Neural progenitor cell (in vitro differentiated cells): Measurements from ENCODE around the gene RANGAP1.
"Not testable (repeated sequence)": the region's sequence is repeated elsewhere in the genome, so short reads cannot be mapped to it uniquely, and the experiment has no call there.

ENCODE experiments used
- EZH2 ChIP-seq: fragments of 200-600 bp; sonication (generic); IDR thresholded peaks from 2 replicates; pipeline ENCODE4 v1.6.1; 2017; ENCODE audit warnings: antibody characterized with exemption, mild to moderate bottlenecking, moderate library complexity
- TF ChIP-seq, protein P1 (sequence below): fragments of 200-600 bp; sonication (generic); IDR thresholded peaks from 2 replicates; pipeline ENCODE4 v1.5.1; 2017; ENCODE audit warnings: antibody characterized with exemption, mild to moderate bottlenecking

GRCh38 chr22:41294816-41295215 lies 8.8 kb upstream of the RANGAP1 start:
- TF ChIP-seq, protein P1, sequence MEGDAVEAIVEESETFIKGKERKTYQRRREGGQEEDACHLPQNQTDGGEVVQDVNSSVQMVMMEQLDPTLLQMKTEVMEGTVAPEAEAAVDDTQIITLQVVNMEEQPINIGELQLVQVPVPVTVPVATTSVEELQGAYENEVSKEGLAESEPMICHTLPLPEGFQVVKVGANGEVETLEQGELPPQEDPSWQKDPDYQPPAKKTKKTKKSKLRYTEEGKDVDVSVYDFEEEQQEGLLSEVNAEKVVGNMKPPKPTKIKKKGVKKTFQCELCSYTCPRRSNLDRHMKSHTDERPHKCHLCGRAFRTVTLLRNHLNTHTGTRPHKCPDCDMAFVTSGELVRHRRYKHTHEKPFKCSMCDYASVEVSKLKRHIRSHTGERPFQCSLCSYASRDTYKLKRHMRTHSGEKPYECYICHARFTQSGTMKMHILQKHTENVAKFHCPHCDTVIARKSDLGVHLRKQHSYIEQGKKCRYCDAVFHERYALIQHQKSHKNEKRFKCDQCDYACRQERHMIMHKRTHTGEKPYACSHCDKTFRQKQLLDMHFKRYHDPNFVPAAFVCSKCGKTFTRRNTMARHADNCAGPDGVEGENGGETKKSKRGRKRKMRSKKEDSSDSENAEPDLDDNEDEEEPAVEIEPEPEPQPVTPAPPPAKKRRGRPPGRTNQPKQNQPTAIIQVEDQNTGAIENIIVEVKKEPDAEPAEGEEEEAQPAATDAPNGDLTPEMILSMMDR: not testable (repeated sequence)
- TF ChIP-seq EZH2: not testable (repeated sequence)
